ENCODE measurements around the gene TTLL5. TPM values are rescaled to one million over a fixed set of nuclear protein-coding genes. Genes with fewer than 3 reads are reported as not detected.

TTLL5 gene
- total and polyA plus RNA-seq, 9 of the 15 experiments (the other 6 are each of a cell fraction or from before 2014, with no cell fraction given): 4.1 to 18.9 (median 12.6) TPM

- peaks cover 0 to 3% of the 10 kb centered on the region in 2 experiments; a peak in 2 of 5 replicates for H3K4me1 ChIP-seq (replicated peaks in 1 of 2; ENCODE audit: control insufficient read depth in 2 of 2, insufficient read depth in 2 of 2, low read length in 2 of 2)
- ChIA-PET POLR2A (no interaction called here), CTCF (ENCODE audit: low intra/inter-chr PET ratio) (no interaction called here)
- no peak for DNase-seq (ENCODE audit: extremely low read depth in 1 of 4, low spot score in 3 of 4)
- H3K9me3 ChIP-seq (replicated peaks; ENCODE audit: control insufficient read depth, insufficient read depth, low read depth, low read length): no peaks in the 10 kb centered on the region
- 0 out of 3 replicates have a peak, but pooled peaks cover 3% of the 10 kb centered on the region for H3K36me3 ChIP-seq (ENCODE audit: control insufficient read depth, insufficient read depth, low read length)
- no peak overlapping the region for H3K4me2 ChIP-seq (ENCODE audit: insufficient read depth, low read length)
- intact Hi-C loops (cut with micrococcal nuclease): loop anchor here (10.0 kb wide), 1 partner anchor 58 kb away; no protein-coding TSS in a partner anchor
- in situ Hi-C loops (cut with MboI): no loop called here
- H4K20me1 ChIP-seq (replicated peaks; ENCODE audit: control insufficient read depth, insufficient read depth, low read length): no peaks in the 10 kb centered on the region
- no TSS peak for BruUV-seq (replicated peaks)
- WGBS (ENCODE audit: insufficient coverage, low coverage, missing lambda C conversion rate): 54% methylated on average over 4 of the region's 4 CpGs
- no peak for TF ChIP-seq NR3C1 (CRISPR knock-in tag; IDR thresholded peaks at IDR 0.05)
- no peak for TF ChIP-seq CXXC5 (CRISPR knock-in tag; IDR thresholded peaks at IDR 0.05)
- TF ChIP-seq TEAD1 (CRISPR knock-in tag; IDR thresholded peaks at IDR 0.05): no peak
- TF ChIP-seq THAP12 (CRISPR knock-in tag; IDR thresholded peaks at IDR 0.05): no peak
- no peak for TF ChIP-seq ATF7 (IDR thresholded peaks at IDR 0.05)
- no peak for TF ChIP-seq SUPT5H (IDR thresholded peaks at IDR 0.05)
- no peak for TF ChIP-seq FOXO4 (CRISPR knock-in tag; IDR thresholded peaks at IDR 0.05)
- H3K9ac ChIP-seq (ENCODE audit: insufficient read depth in 1 of 2, low read depth in 2 of 2, low read length in 2 of 2): no peak overlapping the region
- H2AFZ ChIP-seq (ENCODE audit: low read depth, low read length): no peak overlapping the region
- FAIRE-seq: no peak
- no peaks in the 10 kb centered on the region for H3K27me3 ChIP-seq (ENCODE audit: control insufficient read depth in 2 of 2, insufficient read depth in 2 of 2, low read length in 2 of 2)
- H3K79me2 ChIP-seq (ENCODE audit: control insufficient read depth, insufficient read depth, low read length): no peaks in the 10 kb centered on the region
- ATAC-seq: no peak
- no peaks in the 10 kb centered on the region for H3K9me1 ChIP-seq (ENCODE audit: control insufficient read depth, insufficient read depth, low read length)
- H3K4me3 ChIP-seq: no peak overlapping the region
- no peak overlapping the region for H3K27ac ChIP-seq (ENCODE audit: extremely low read depth, low read depth, low read length)
Measured at GRCh38 chr14:75752907-75753594, 92.0 kb downstream of the TTLL5 start.
